NCI-H1417 treated with DMSO at 0.1 percent for 48 hours (cell line): ENCODE results near the gene LDB2.

ENCODE experiments used
- DNase-seq: peaks from one replicate; lab custom pipeline; 2025; lab: John Stamatoyannopoulos, UW

LDB2 gene

GRCh38 chr4:16757080-16757521 lies 141.3 kb downstream of the LDB2 start:
- DNase-seq: no peak

GRCh38 chr4:16754104-16754503 lies 144.3 kb downstream of the LDB2 start:
- no peak for DNase-seq

DNA sequence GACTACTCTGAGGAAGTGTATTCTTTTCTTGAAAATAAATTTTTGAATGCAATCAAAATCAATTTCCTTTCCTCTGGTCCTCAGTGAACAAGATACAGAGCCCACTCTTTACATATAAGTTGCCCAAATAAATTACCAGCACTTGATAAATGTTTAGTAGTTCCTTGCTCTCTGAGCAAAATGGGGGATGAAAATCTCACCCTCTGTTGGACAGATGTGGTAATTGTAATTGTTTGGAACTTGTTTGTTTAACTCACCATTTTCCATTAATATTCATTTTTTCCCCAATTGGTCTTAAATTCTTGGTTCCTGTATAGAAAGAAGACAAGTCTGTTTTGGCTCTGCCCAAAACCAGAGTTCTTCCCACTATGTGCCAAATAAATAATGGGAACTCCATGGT lies 146.3 kb downstream of the LDB2 start:
- no peak for DNase-seq

DNA sequence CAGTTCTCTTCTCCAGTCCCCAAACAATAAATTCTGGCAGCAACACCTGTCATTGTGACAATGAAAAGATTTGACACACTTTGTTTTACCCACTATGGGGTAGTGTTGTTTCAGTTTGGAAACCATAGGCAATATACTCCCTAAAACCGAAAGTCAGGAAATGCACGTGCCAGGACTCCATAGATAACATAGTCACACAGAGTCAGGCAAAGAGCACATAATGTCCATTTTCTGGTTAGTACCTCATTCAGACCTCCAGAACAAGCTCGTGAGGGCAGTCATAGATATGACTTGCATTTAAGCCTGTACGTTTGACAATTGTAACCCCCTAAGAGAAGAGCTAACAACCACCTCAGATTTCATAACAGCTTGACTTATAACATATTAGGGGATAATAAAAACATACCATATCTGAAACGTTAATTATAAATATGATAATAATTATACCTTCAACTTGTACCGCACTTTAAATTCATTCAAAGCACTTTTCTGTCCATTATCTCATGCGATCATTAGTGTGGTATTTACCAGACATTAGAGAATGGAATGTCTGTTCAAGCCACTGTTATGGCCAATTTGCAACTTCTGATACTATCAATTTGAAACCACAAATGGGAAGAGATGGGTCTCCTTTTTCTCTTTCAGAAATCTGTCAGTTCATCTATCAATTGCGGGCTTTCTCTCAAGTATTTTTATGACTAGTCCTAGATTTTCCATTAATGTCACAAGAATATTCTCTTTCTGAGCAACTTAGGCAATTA lies 147.4 kb downstream of the LDB2 start:
- no peak for DNase-seq

DNA sequence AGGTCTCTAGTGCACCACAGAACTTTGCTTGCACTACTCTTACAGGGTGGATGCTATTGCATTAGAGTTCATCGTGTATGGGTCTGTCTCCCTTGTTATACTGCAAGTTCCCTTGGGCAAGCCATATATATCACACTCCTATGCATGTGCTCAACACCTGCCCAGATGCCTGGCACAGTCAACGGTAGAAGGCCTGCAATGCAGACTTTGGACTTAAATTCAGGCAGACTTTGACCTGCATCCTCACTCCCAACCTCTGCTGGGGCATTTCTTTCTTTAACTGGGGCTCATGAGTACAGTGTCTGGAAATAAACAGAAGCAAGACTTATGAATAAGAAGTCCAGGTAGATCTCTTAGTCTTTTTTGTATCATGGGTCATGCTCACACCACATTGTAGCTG lies 148.2 kb downstream of the LDB2 start:
- no peak for DNase-seq

GRCh38 chr4:16745887-16746286 lies 152.6 kb downstream of the LDB2 start:
- DNase-seq: no peak

GRCh38 chr4:16745009-16745635 lies 153.3 kb downstream of the LDB2 start:
- no peak for DNase-seq

DNA sequence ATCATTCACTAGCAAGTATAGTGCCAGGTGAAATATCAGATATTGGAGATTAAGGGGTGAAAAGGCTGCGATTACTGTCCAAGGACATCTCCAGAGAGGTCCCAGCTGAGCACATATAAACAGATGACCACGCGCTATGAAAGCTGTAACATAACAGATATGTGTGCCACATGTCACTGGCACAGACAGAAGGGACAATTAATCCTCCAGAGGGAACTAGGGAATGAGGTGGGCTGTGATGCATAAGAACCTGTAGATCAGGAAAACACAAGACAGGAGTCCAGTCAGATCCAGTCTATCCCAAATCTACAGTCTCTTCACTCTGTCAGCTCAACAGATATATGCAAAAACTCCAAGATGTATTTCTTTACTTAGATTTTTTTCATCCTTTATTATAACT lies 157.2 kb downstream of the LDB2 start:
- no peak for DNase-seq

DNA sequence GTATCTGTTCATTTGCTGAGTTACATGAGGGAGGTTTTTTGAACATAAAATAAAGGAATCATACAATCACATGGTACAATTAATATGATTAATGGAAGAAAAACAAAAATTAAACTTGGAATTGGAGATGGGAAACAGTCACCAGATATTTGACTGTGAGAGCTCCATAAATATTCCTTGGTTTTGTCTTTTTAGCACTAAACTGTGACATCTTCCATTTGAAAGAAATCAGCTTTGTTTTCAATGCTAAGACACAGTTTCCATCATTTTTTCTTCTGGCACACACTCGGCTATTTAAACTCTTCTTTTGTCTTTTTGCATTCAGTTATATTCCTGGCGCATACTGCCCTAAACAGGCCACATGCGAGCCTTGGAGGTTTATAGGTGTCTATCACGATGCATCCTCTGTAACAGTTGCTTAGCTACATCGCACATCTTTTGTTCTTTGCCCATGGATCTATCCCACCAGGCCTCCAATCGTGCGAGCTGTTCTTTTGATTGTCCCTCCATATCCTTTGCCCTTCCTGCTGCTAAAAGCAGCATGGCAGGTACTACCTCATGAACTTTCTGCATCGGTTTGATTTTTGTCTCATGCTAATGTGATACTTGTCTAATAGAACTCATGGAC lies 158.3 kb downstream of the LDB2 start:
- no peak for DNase-seq

DNA sequence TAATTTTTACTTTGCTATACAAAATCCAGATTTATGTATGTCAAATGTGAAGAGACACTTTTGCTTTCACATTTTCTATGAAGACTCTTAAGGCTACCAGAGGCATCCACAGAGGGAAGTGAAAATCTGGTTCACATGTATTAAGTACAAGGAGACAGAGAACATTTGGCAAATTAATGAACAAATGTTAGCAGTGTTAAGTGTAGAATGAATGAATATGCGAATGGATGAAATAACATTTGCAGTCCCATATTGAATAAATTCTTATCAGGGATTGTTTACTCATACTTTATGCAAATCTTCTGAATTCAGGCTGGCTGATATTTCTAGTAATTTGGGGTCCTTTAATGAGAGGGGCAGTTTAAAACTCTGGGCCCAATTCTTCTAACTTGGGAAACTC lies 159.9 kb downstream of the LDB2 start:
- DNase-seq: no peak

GRCh38 chr4:16733509-16733908 lies 164.9 kb downstream of the LDB2 start:
- no peak for DNase-seq

DNA sequence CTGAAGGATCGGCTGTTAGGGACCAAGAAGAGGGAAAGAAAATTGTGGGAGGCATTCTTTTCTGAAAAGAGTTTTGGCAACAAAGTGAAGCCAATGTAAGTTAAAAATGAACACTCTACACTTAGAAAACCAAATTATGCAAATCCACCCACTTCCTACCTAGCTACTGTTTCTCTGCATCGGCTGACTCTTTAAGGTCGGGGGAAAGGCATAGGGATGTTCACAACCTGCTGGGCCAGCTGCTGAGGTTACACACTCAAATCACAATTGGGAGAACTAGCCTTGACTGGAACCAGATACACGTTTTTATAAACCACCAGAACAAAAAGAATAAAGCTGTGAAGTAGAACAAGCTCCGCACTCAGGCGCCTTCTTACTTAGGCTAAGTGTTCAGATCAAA lies 165.7 kb downstream of the LDB2 start:
- DNase-seq: no peak

GRCh38 chr4:16731776-16732380 lies 166.6 kb downstream of the LDB2 start:
- no peak for DNase-seq

DNA sequence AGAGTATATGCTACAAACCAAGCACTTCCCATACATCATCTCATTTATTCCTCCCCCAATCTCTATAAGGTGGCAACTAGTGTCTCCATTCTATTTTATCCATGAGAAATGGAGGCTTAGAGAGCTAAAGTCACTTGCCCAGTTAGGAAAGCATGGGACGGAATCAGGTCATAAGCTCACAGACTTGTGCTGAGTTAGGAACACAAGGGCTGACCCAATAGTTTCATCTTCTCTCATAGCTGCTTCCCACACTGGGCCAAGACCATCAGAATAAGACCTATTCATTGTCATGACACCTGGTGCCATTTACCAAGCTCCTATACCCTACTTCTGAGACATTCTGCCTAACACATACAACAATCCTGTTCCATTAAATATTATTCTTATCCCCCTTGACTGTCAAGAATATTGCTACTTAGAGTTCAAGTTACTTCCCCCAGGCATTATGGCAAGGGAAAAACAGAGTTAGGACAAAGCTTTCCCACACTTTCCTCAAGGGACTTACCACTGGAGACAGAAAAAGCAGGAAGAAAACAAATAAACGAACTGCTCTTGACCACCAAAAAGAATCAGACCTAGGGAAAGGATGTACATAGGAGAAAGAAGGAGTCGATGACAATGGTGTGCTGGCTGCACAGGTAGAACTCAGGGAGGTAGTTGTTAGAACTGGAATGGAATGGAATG lies 167.8 kb downstream of the LDB2 start:
- DNase-seq: no peak

GRCh38 chr4:16729336-16729735 lies 169.1 kb downstream of the LDB2 start:
- DNase-seq: no peak

DNA sequence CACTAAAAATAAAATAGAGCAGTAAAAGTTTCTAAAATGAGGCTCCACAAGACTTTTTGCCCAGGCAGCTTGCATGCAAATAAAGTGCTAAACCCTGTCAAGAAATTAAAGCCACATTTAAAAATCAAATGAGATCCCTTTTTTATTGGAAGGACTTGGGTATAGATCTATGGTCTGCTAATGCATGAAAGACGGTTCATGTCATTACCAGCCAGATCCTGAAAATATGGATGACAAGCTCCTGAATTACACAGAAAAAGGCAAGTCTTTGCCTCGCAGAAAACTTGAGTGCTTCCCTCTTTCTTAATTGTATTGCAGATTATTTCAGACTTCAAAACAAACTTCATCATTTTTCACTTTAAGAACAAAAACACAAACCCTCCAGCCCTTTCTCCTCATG lies 169.6 kb downstream of the LDB2 start:
- DNase-seq: no peak

- DNase-seq: no peak
Measured at GRCh38 chr4:16728111-16728510, 170.3 kb downstream of the LDB2 start.

- DNase-seq: no peak
Measured at GRCh38 chr4:16727218-16727617, 171.2 kb downstream of the LDB2 start.

DNA sequence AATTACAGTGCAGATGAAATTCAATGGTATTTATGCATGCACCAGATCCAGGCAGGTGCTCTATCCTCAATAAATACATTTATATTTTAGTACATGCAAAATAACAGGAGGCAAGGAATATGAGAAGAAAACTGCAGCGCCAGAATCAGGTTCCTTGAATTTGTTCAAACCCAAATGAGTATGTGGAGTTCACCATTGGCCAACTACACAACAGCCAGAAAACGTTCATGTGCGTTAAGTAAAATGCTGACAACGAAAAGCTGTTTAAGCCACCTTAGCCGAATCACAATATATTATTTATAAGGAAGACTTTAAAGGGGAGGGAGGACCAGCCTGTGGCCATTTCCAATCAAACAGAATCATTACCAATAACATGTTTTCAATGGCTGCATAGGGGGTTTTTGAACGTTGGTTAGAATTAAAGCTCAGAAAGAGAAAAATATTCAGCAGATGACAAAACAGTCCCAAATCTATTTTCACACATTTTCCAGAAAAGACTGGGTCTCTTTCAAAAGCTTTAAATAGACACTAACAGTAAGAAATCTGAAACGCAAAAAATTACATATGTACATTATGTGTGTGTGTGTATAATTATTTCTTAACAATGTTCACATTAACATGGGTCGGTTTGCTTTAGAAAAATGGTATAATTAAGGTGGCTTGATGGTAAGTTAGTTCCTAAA lies 171.9 kb downstream of the LDB2 start:
- no peak for DNase-seq

- DNase-seq: no peak
Measured at GRCh38 chr4:16725252-16725651, 173.2 kb downstream of the LDB2 start.

- DNase-seq: no peak
Measured at GRCh38 chr4:16722416-16722815, 176.0 kb downstream of the LDB2 start.
